K562 (cell line): ENCODE results near the gene OR2A42.
"Not testable (repeated sequence)": the region's sequence is repeated elsewhere in the genome, so short reads cannot be mapped to it uniquely, and the experiment has no call there.

Experiments
- COPS2 ChIP-seq: fragments of 450-650 bp; conservative IDR thresholded peaks from 2 replicates; pipeline ENCODE4 v1.6.1; 2016; ENCODE audit warnings: mild to moderate bottlenecking, moderate library complexity
- FOXK1 ChIP-seq: sonication (generic); formaldehyde crosslinking; IDR thresholded peaks from 2 replicates; pipeline ENCODE4 v1.8.0; 2022; ENCODE audit warnings: missing genetic modification reagents, mild to moderate bottlenecking, borderline replicate concordance

GRCh38 chr7:144239365-144239764, at the start of gene OR2A42:
- not testable (repeated sequence) for TF ChIP-seq FOXK1 (CRISPR knock-in tag); COPS2
